ENCODE data around the gene TTC9. TPM values are rescaled to one million over a fixed set of nuclear protein-coding genes. Genes with fewer than 3 reads are reported as not detected.

TTC9 gene
- total and polyA plus RNA-seq, 9 of the 15 experiments (the other 6 are each of a cell fraction or from before 2014, with no cell fraction given), result 0.07 TPM; not detected in 8

- TF ChIP-seq HMBOX1 (IDR thresholded peaks at IDR 0.05) (no peak), PCBP2 (IDR thresholded peaks at IDR 0.05; ENCODE audit: low read depth, low read length, poor library complexity, severe bottlenecking) (no peak), ZNF766 (CRISPR knock-in tag; conservative IDR thresholded peaks at IDR 0.05) (no peak), NCOA1 (IDR thresholded peaks at IDR 0.05; ENCODE audit: low read depth) (no peak), ZNF740 (CRISPR knock-in tag; IDR thresholded peaks at IDR 0.05) (no peak), ZNF740 (tag; IDR thresholded peaks at IDR 0.05) (no peak), TAF9B (IDR thresholded peaks at IDR 0.05; ENCODE audit: partially characterized antibody) (no peak), MAFF (IDR thresholded peaks at IDR 0.05; ENCODE audit: low read length) (no peak), EZH2 (IDR thresholded peaks at IDR 0.05; ENCODE audit: borderline replicate concordance, low read depth, low read length) (no peak), ZFP30 (CRISPR knock-in tag; IDR thresholded peaks at IDR 0.05; ENCODE audit: borderline replicate concordance) (no peak), ZNF655 (CRISPR knock-in tag; IDR thresholded peaks at IDR 0.05) (no peak)
Measured at GRCh38 chr14:70711451-70711850, 69.7 kb downstream of the TTC9 start (continued).
